ENCODE data around the gene UNG. TPM values are rescaled to one million over a fixed set of nuclear protein-coding genes. Genes with fewer than 3 reads are reported as not detected.
A peak's percentile ranks its signal among the peaks of the same experiment; 100 is the strongest.

Gene UNG
- total and polyA plus RNA-seq, 9 of the 15 experiments (the other 6 are each of a cell fraction or from before 2014, with no cell fraction given): 8.4 to 59.8 (median 41.0) TPM

DNA sequence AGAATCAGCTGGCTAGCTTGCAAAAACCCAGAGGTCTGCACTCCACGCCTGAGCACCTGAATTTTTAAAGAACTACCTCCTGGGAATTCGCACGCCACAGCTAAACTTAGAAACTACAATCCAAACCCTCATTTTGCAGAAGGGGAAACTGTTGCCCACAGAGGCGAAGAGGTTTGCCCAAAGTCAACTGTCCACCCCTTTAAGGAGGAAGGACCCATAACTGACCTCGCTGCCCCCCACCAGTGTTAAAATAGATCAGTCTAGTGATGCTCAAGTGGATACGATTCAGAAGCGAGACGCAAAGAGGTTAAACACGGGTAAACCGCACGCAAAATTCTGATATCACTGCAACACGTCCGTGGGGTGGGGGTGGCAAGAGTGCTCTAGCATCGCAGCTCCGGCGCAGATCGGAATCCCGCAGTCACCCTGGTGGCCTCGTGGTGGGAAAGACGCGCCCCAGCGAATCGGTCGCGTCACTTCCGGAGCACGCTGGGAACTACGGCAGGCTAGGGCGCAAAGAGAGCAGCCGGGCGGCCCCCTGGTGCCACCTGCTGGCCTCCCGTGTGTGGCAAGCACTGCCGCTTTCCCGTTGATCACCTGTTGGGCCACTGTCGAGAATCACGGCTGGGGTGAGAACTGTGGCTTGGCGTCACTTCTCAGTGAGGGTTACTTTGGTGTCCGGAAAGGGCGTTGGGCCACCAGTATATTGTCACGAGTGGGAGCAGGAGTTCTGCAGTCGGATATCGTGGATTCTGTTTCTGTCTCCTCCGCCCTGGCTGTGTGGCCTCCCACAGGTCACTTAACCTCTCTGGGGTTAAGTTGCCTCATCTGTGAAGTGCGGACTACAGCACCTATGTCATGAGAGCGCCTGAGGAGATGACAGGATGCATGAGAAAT is 4.1 kb upstream of the UNG start, which contains the start of gene ALKBH2 (continued):
- TF ChIP-seq, protein P1, sequence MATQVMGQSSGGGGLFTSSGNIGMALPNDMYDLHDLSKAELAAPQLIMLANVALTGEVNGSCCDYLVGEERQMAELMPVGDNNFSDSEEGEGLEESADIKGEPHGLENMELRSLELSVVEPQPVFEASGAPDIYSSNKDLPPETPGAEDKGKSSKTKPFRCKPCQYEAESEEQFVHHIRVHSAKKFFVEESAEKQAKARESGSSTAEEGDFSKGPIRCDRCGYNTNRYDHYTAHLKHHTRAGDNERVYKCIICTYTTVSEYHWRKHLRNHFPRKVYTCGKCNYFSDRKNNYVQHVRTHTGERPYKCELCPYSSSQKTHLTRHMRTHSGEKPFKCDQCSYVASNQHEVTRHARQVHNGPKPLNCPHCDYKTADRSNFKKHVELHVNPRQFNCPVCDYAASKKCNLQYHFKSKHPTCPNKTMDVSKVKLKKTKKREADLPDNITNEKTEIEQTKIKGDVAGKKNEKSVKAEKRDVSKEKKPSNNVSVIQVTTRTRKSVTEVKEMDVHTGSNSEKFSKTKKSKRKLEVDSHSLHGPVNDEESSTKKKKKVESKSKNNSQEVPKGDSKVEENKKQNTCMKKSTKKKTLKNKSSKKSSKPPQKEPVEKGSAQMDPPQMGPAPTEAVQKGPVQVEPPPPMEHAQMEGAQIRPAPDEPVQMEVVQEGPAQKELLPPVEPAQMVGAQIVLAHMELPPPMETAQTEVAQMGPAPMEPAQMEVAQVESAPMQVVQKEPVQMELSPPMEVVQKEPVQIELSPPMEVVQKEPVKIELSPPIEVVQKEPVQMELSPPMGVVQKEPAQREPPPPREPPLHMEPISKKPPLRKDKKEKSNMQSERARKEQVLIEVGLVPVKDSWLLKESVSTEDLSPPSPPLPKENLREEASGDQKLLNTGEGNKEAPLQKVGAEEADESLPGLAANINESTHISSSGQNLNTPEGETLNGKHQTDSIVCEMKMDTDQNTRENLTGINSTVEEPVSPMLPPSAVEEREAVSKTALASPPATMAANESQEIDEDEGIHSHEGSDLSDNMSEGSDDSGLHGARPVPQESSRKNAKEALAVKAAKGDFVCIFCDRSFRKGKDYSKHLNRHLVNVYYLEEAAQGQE (IDR thresholded peaks at IDR 0.05; ENCODE audit: borderline replicate concordance): peak; percentile 83
- TF ChIP-seq, protein P1 (CRISPR knock-in tag; IDR thresholded peaks at IDR 0.05; ENCODE audit: low read depth): no peak
- no peak for TF ChIP-seq FOS (IDR thresholded peaks at IDR 0.05; ENCODE audit: extremely low read depth, insufficient read length)
- no peak for TF ChIP-seq RHOXF2B (CRISPR knock-in tag; conservative IDR thresholded peaks at IDR 0.05)
- no peak for TF ChIP-seq XRCC5 (IDR thresholded peaks at IDR 0.05; ENCODE audit: low read depth, low read length)
- no peak for TF ChIP-seq ZKSCAN3 (CRISPR knock-in tag; IDR thresholded peaks at IDR 0.05)
- TF ChIP-seq, protein P2, sequence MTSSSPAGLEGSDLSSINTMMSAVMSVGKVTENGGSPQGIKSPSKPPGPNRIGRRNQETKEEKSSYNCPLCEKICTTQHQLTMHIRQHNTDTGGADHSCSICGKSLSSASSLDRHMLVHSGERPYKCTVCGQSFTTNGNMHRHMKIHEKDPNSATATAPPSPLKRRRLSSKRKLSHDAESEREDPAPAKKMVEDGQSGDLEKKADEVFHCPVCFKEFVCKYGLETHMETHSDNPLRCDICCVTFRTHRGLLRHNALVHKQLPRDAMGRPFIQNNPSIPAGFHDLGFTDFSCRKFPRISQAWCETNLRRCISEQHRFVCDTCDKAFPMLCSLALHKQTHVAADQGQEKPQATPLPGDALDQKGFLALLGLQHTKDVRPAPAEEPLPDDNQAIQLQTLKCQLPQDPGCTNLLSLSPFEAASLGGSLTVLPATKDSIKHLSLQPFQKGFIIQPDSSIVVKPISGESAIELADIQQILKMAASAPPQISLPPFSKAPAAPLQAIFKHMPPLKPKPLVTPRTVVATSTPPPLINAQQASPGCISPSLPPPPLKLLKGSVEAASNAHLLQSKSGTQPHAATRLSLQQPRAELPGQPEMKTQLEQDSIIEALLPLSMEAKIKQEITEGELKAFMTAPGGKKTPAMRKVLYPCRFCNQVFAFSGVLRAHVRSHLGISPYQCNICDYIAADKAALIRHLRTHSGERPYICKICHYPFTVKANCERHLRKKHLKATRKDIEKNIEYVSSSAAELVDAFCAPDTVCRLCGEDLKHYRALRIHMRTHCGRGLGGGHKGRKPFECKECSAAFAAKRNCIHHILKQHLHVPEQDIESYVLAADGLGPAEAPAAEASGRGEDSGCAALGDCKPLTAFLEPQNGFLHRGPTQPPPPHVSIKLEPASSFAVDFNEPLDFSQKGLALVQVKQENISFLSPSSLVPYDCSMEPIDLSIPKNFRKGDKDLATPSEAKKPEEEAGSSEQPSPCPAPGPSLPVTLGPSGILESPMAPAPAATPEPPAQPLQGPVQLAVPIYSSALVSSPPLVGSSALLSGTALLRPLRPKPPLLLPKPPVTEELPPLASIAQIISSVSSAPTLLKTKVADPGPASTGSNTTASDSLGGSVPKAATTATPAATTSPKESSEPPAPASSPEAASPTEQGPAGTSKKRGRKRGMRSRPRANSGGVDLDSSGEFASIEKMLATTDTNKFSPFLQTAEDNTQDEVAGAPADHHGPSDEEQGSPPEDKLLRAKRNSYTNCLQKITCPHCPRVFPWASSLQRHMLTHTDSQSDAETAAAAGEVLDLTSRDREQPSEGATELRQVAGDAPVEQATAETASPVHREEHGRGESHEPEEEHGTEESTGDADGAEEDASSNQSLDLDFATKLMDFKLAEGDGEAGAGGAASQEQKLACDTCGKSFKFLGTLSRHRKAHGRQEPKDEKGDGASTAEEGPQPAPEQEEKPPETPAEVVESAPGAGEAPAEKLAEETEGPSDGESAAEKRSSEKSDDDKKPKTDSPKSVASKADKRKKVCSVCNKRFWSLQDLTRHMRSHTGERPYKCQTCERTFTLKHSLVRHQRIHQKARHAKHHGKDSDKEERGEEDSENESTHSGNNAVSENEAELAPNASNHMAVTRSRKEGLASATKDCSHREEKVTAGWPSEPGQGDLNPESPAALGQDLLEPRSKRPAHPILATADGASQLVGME (CRISPR knock-in tag; IDR thresholded peaks at IDR 0.05): no peak
- no peak for TF ChIP-seq PHTF2 (CRISPR knock-in tag; IDR thresholded peaks at IDR 0.05)
- TF ChIP-seq, protein P3, sequence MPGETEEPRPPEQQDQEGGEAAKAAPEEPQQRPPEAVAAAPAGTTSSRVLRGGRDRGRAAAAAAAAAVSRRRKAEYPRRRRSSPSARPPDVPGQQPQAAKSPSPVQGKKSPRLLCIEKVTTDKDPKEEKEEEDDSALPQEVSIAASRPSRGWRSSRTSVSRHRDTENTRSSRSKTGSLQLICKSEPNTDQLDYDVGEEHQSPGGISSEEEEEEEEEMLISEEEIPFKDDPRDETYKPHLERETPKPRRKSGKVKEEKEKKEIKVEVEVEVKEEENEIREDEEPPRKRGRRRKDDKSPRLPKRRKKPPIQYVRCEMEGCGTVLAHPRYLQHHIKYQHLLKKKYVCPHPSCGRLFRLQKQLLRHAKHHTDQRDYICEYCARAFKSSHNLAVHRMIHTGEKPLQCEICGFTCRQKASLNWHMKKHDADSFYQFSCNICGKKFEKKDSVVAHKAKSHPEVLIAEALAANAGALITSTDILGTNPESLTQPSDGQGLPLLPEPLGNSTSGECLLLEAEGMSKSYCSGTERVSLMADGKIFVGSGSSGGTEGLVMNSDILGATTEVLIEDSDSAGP (CRISPR knock-in tag; IDR thresholded peaks at IDR 0.05): no peak; the same call in none of the 2 replicates
- peak; percentile 19; the same call in 1 of the 2 replicates for TF ChIP-seq MIER1 (IDR thresholded peaks at IDR 0.05; ENCODE audit: low read depth)
- no peak for TF ChIP-seq ZNF217 (CRISPR knock-in tag; IDR thresholded peaks at IDR 0.05)
- no peak for TF ChIP-seq ZNF253 (CRISPR knock-in tag; conservative IDR thresholded peaks at IDR 0.05)

All from K562 (cell line).